ENCODE data around the gene MAPK1. TPM values are rescaled to one million over a fixed set of nuclear protein-coding genes. Genes with fewer than 3 reads are reported as not detected.
"Not testable (repeated sequence)": the region's sequence is repeated elsewhere in the genome, so short reads cannot be mapped to it uniquely, and the experiment has no call there.

Gene MAPK1
- total and polyA plus RNA-seq, 9 of the 15 experiments (the other 6 are each of a cell fraction or from before 2014, with no cell fraction given) = 46.3 to 575 (median 283) TPM

- H2AFZ ChIP-seq (ENCODE audit: low read depth, low read length); H3K27ac ChIP-seq (ENCODE audit: extremely low read depth, low read depth, low read length); DNase-seq (ENCODE audit: extremely low read depth in 1 of 4, low spot score in 3 of 4); CTCF ChIA-PET (ENCODE audit: low intra/inter-chr PET ratio); ATAC-seq; intact Hi-C loops (cut with micrococcal nuclease); H3K4me3 ChIP-seq; H3K4me2 ChIP-seq (ENCODE audit: insufficient read depth, low read length); H3K27me3 ChIP-seq (ENCODE audit: control insufficient read depth in 2 of 2, insufficient read depth in 2 of 2, low read length in 2 of 2); H3K9ac ChIP-seq (ENCODE audit: insufficient read depth in 1 of 2, low read depth in 2 of 2, low read length in 2 of 2); FAIRE-seq; in situ Hi-C loops (cut with MboI); H3K9me3 ChIP-seq (replicated peaks; ENCODE audit: control insufficient read depth, insufficient read depth, low read depth, low read length): not testable (repeated sequence)
- H3K36me3 ChIP-seq (ENCODE audit: control insufficient read depth, insufficient read depth, low read length) = peaks cover 51% of the 10 kb centered on the region
- TF ChIP-seq FOXJ2 (tag; IDR thresholded peaks at IDR 0.05) = 0 out of 2 replicates have a peak, but pooled peaks have one; percentile 41
- TF ChIP-seq TCF3 (CRISPR knock-in tag; IDR thresholded peaks at IDR 0.05) = peak; percentile 33; the same call in 1 of the 2 replicates
- TF ChIP-seq, protein P1, sequence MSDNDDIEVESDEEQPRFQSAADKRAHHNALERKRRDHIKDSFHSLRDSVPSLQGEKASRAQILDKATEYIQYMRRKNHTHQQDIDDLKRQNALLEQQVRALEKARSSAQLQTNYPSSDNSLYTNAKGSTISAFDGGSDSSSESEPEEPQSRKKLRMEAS (CRISPR knock-in tag; IDR thresholded peaks at IDR 0.05) = peak; percentile 41; the same call in 1 of the 2 replicates
- H3K4me1 ChIP-seq (replicated peaks in 1 of 2; ENCODE audit: control insufficient read depth in 2 of 2, insufficient read depth in 2 of 2, low read length in 2 of 2) = peaks cover 9 to 24% of the 10 kb centered on the region in 2 experiments; a peak in 4 of 5 replicates
- H3K9me1 ChIP-seq (ENCODE audit: control insufficient read depth, insufficient read depth, low read length) = peaks cover 16% of the 10 kb centered on the region
- peaks cover 37% of the 10 kb centered on the region for H4K20me1 ChIP-seq (replicated peaks; ENCODE audit: control insufficient read depth, insufficient read depth, low read length)
- H3K79me2 ChIP-seq (ENCODE audit: control insufficient read depth, insufficient read depth, low read length) = peaks cover 91% of the 10 kb centered on the region
- BruUV-seq (replicated peaks) = TSS peak; percentile 7
- POLR2A ChIA-PET = interaction anchor here (0.7 to 45.6 kb wide), 6 partner anchors 1 to 146 kb away, joined by 3 to 1351 read pairs (median 3); partner anchors contain the start of gene MAPK1
- 75% methylated on average over 4 of the region's 5 CpGs for WGBS (ENCODE audit: insufficient coverage, low coverage, missing lambda C conversion rate)
Measured at GRCh38 chr22:21848057-21848456, 19.4 kb downstream of the MAPK1 start.
